ENCODE measurements around the gene TUT7.

Gene TUT7

GRCh38 chr9:86262492-86262891 lies 91.7 kb downstream of the TUT7 start:
- in situ Hi-C loops (cut with MboI; ENCODE audit: low sequenced_read_pairs), result no loop called here

- in situ Hi-C loops (cut with MboI; ENCODE audit: low sequenced_read_pairs), result no loop called here
Observed at GRCh38 chr9:86259557-86259956, 94.7 kb downstream of the TUT7 start, which contains the start of gene C9orf153. Gene C9orf153 (minus strand): TSS chr9:86259657. CDS start chr9:86229603, 30,054 bp downstream.

DNA sequence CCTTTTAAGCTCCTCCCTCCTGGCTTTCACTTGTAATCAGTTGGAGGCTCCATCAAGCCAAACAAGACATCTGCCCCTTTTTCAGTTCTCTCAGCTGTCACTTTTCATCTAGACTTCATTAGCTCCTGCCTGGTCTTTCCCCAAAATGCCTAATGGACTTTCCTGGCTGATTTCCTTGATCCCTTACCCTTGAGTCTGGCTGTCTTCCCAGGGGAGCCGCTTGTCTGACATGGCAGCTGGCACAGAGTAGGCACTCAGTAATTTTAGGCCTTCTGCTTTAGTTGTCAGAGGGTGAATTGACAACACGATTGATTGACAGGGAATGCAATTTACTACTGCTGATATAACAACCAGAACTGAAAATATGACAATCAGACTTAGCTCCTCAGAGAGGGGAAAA lies 96.8 kb downstream of the TUT7 start:
- in situ Hi-C loops (cut with MboI; ENCODE audit: low sequenced_read_pairs), result no loop called here

DNA sequence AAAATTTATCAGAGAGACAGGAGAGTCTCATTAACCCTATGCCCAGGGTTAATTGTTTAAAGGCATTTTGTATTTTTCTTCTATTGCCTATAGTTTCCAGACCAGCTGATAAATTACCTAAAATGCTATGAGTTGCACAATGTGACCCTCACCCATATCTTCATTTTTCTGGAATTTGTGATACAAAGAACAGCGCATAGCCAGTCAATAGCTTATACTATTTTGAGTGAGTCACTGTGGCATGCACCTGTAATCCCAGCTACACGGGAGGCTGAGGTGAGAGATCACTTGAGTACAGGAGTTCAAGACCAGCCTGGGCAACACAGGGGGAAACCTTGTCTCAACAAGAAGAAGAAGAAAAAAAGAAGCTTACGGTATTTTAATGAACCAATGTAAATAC lies 97.6 kb downstream of the TUT7 start:
- in situ Hi-C loops (cut with MboI; ENCODE audit: low sequenced_read_pairs), result no loop called here

DNA sequence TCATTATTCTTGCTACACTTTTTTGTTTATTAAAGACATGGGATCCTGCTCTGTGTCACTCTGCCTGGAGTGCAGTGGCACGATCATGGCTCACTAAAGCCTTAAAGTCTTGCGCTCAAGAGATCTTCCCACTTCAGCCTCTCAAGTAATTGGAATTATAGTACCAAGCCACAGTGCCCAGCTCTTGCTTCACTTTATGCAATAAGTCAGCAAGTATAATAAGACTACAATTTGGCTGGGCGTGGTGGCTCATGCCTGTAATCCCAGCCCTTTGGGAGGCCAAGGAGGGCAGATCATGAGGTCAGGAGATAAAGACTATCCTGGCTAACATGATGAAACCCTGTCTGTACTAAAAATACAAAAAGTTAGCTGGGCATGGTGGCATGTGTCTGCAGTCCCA lies 100.6 kb downstream of the TUT7 start:
- in situ Hi-C loops (cut with MboI; ENCODE audit: low sequenced_read_pairs), result no loop called here

DNA sequence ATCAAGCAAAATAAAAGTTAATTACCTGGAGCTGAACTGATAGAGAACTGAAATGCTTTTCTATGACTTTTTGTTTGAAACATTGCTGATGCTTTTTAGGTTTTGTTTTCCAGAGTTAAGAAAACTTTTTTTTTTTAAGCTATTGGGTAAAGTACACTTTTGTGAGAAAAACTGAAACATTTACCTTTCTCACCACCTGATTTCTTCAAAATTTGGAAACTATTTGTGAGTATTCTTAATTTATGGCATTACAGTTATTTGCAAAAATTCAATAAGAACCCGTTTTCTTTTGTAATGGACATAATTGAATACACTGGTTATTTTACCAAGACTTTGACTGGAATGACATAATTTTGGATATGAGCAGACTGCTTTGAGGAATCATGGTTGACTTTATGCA lies 101.3 kb downstream of the TUT7 start:
- in situ Hi-C loops (cut with MboI; ENCODE audit: low sequenced_read_pairs), result no loop called here

- in situ Hi-C loops (cut with MboI; ENCODE audit: low sequenced_read_pairs), result no loop called here
Observed at GRCh38 chr9:86250123-86250522, 104.1 kb downstream of the TUT7 start.

GRCh38 chr9:86248746-86249145 lies 105.5 kb downstream of the TUT7 start:
- in situ Hi-C loops (cut with MboI; ENCODE audit: low sequenced_read_pairs), result no loop called here

DNA sequence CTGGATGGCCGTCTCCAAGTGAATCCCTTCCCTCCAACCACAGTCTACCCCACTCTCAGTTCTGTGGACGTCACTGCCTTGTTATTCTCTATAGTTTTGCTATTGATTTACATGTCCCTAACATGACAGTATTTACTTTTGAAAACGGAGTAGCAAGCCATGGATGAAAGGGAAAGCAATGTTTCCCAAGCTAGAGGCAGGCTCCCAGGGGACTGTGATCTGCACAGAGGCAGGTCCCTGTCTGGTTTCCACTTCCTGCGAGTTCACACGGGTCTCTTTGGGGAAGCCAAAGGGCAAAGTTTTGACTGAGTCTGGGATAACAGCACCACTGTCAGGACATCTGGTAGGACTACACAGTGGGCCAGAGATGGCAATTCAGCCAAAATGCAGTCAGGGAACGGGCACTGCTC lies 107.5 kb downstream of the TUT7 start:
- in situ Hi-C loops (cut with MboI; ENCODE audit: low sequenced_read_pairs), result no loop called here

DNA sequence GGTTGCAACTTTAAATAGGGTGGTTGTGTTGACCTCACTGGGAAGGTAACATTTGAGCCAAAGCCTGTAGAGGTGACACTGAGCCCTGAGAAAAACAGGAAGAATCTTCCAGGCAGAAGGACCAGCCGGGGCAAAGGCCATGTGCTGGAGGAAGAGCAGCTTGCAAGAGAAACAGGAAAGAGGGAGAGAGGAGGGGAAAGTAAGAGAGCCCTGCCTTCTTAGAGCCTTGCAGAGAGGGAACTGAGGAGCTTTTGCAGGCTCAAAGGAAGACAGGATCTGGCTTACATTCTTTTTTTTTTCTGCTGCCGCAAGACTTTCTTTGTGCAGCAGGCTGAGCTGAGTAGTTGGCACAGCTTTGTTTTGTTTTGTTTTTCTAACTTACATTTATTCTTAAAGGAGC lies 112.1 kb downstream of the TUT7 start:
- in situ Hi-C loops (cut with MboI; ENCODE audit: low sequenced_read_pairs), result no loop called here

GRCh38 chr9:86241216-86241615 lies 113.0 kb downstream of the TUT7 start:
- in situ Hi-C loops (cut with MboI; ENCODE audit: low sequenced_read_pairs), result no loop called here

GRCh38 chr9:86238861-86239770 lies 115.1 kb downstream of the TUT7 start:
- in situ Hi-C loops (cut with MboI; ENCODE audit: low sequenced_read_pairs), result no loop called here

Data from HL-60/S4 treated with phorbol 12-myristate 13-acetate at 8.2 ng/mL for 4 days and 3 days (cell line).